ENCODE data around the gene PPFIA2. TPM values are rescaled to one million over a fixed set of nuclear protein-coding genes. Genes with fewer than 3 reads are reported as not detected.

The PPFIA2 gene
- polyA plus RNA-seq, 1 donor (not counting 4 experiments of a cell fraction or from before 2014, with no cell fraction given), result not detected

DNA sequence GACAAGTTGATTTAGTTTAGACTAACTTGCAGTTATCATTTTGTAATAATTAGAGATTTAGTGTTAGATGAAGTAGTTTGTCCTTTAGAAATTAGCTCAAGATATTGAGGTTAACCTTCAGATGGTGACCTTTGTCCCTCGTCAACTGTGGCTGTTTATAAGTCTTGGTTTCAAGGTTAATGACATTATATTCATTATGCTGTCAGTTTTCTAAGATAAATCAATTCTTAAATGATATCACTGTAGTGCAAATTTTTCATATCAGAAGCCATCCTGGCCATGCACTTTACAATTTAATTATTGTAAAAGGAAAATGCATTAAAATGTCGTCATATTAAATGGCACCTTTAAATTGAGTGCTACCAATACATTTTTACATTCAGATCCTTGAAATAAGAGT is 19.6 kb upstream of the PPFIA2 start:
- no peak overlapping the region for H3K4me3 ChIP-seq (ENCODE audit: control insufficient read depth in 2 of 3, extremely low read depth in 1 of 3, insufficient read depth in 2 of 3, low read depth in 1 of 3, low read length in 3 of 3)
- H3K4me1 ChIP-seq (ENCODE audit: control insufficient read depth, extremely low read depth, insufficient read depth, low read length), result no peaks in the 10 kb centered on the region
- no peaks in the 10 kb centered on the region for H3K9me3 ChIP-seq (ENCODE audit: control insufficient read depth, low read depth, low read length)
- H2AFZ ChIP-seq (ENCODE audit: control insufficient read depth, low read length), result no peak overlapping the region
- H3K9ac ChIP-seq (ENCODE audit: control insufficient read depth, extremely low read depth, insufficient read depth, low read length), result no peak overlapping the region
- H3K4me2 ChIP-seq (ENCODE audit: control insufficient read depth, extremely low read depth, insufficient read depth, low read depth, low read length), result no peak overlapping the region
- no peak for DNase-seq (ENCODE audit: low read depth, low spot score)
- dilution Hi-C loops (cut with MboI; ENCODE audit: extremely low pct_ligation_motif_present, low sequenced_read_pairs), result no loop called here
- TF ChIP-seq CTCF (optimal IDR thresholded peaks at IDR 0.05 in 1 of 3, IDR thresholded peaks at IDR 0.05 in 1 of 3, conservative IDR thresholded peaks at IDR 0.05 in 1 of 3; ENCODE audit: extremely low read depth in 1 of 3, insufficient read depth in 2 of 3, low read length in 3 of 3) (no peak), EZH2 (IDR thresholded peaks at IDR 0.05; ENCODE audit: low read length) (no peak)
- no peaks in the 10 kb centered on the region for H3K36me3 ChIP-seq (ENCODE audit: control insufficient read depth in 2 of 2, extremely low read depth in 1 of 2, insufficient read depth in 2 of 2, low read length in 2 of 2)
- H4K20me1 ChIP-seq (ENCODE audit: control insufficient read depth, extremely low read depth, insufficient read depth, low read length), result no peaks in the 10 kb centered on the region
- FAIRE-seq, result no peak
- H3K27me3 ChIP-seq (ENCODE audit: control insufficient read depth, extremely low read depth, insufficient read depth, low read length), result no peaks in the 10 kb centered on the region
- H3K79me2 ChIP-seq (ENCODE audit: control insufficient read depth, insufficient read depth, low read length), result no peaks in the 10 kb centered on the region
- H3K9me1 ChIP-seq (ENCODE audit: control insufficient read depth, extremely low read depth, insufficient read depth, low read length), result no peaks in the 10 kb centered on the region
- no peak overlapping the region for H3K27ac ChIP-seq (ENCODE audit: control insufficient read depth, insufficient read depth, low read length)

- H4K20me1 ChIP-seq (ENCODE audit: control insufficient read depth, extremely low read depth, insufficient read depth, low read length), result no peaks in the 10 kb centered on the region
- H3K79me2 ChIP-seq (ENCODE audit: control insufficient read depth, insufficient read depth, low read length), result no peaks in the 10 kb centered on the region
- FAIRE-seq, result no peak
- no peaks in the 10 kb centered on the region for H3K9me1 ChIP-seq (ENCODE audit: control insufficient read depth, extremely low read depth, insufficient read depth, low read length)
- dilution Hi-C loops (cut with MboI; ENCODE audit: extremely low pct_ligation_motif_present, low sequenced_read_pairs), result no loop called here
- no peak overlapping the region for H3K27ac ChIP-seq (ENCODE audit: control insufficient read depth, insufficient read depth, low read length)
- peak overlapping the region; percentile 33 to 52 (median 34) for H3K4me3 ChIP-seq (ENCODE audit: control insufficient read depth in 2 of 3, extremely low read depth in 1 of 3, insufficient read depth in 2 of 3, low read depth in 1 of 3, low read length in 3 of 3)
- H3K36me3 ChIP-seq (ENCODE audit: control insufficient read depth in 2 of 2, extremely low read depth in 1 of 2, insufficient read depth in 2 of 2, low read length in 2 of 2), result no peaks in the 10 kb centered on the region
- peak overlapping the region; percentile 30 for H2AFZ ChIP-seq (ENCODE audit: control insufficient read depth, low read length)
- peak overlapping the region; percentile 73 for H3K4me2 ChIP-seq (ENCODE audit: control insufficient read depth, extremely low read depth, insufficient read depth, low read depth, low read length)
- no peak overlapping the region for H3K9ac ChIP-seq (ENCODE audit: control insufficient read depth, extremely low read depth, insufficient read depth, low read length)
- H3K9me3 ChIP-seq (ENCODE audit: control insufficient read depth, low read depth, low read length), result no peaks in the 10 kb centered on the region
- H3K27me3 ChIP-seq (ENCODE audit: control insufficient read depth, extremely low read depth, insufficient read depth, low read length), result peaks cover 25% of the 10 kb centered on the region
- peaks cover 5% of the 10 kb centered on the region for H3K4me1 ChIP-seq (ENCODE audit: control insufficient read depth, extremely low read depth, insufficient read depth, low read length)
- no peak for TF ChIP-seq CTCF (optimal IDR thresholded peaks at IDR 0.05 in 1 of 3, IDR thresholded peaks at IDR 0.05 in 1 of 3, conservative IDR thresholded peaks at IDR 0.05 in 1 of 3; ENCODE audit: extremely low read depth in 1 of 3, insufficient read depth in 2 of 3, low read length in 3 of 3)
- peak; percentile 52 for TF ChIP-seq EZH2 (IDR thresholded peaks at IDR 0.05; ENCODE audit: low read length)
- no peak for DNase-seq (ENCODE audit: low read depth, low spot score)
These were observed 545 bp downstream of the PPFIA2 start for GRCh38 chr12:81758421-81759189.
